Omental fat pad (tissue), 4 donors: ENCODE data around the gene CHST9. TPM values are rescaled to one million over a fixed set of nuclear protein-coding genes. Genes with fewer than 3 reads are reported as not detected.

Experiments used
- ATAC-seq: fragments of 150-250 bp; one replicate; pipeline ENCODE4 v1.9.1; 2016; ENCODE audit warnings: mild to moderate bottlenecking, moderate library complexity; ENCODE audit not compliant: low FRiP score
- DNase-seq: peaks from one replicate; pipeline ENCODE4 v3.0.0-alpha.2; 2019; ENCODE audit warnings: low spot score
- CTCF ChIP-seq, 3 donors: fragments of 450-650 bp; IDR thresholded peaks; one replicate each; pipeline ENCODE4 v1.5.1; 2016 to 2017; ENCODE audit warnings: antibody characterized with exemption in 3 of 3, mild to moderate bottlenecking in 3 of 3, moderate library complexity in 2 of 3
- total RNA-seq, 4 donors: library from RNA; depleted of rRNA; stranded (reverse); fragments of >200 nt; gene quantifications; one replicate each; pipeline ENCODE4 v1.1.0, GENCODE V29; 2016

The CHST9 gene
- total RNA-seq, 4 donors from 2014 or later, result under 0.01 TPM; not detected in 3

- ATAC-seq, result no peak
- TF ChIP-seq CTCF (IDR thresholded peaks at IDR 0.05), result no peak
Observed at GRCh38 chr18:26863921-26864497, 321.1 kb downstream of the CHST9 start.

DNA sequence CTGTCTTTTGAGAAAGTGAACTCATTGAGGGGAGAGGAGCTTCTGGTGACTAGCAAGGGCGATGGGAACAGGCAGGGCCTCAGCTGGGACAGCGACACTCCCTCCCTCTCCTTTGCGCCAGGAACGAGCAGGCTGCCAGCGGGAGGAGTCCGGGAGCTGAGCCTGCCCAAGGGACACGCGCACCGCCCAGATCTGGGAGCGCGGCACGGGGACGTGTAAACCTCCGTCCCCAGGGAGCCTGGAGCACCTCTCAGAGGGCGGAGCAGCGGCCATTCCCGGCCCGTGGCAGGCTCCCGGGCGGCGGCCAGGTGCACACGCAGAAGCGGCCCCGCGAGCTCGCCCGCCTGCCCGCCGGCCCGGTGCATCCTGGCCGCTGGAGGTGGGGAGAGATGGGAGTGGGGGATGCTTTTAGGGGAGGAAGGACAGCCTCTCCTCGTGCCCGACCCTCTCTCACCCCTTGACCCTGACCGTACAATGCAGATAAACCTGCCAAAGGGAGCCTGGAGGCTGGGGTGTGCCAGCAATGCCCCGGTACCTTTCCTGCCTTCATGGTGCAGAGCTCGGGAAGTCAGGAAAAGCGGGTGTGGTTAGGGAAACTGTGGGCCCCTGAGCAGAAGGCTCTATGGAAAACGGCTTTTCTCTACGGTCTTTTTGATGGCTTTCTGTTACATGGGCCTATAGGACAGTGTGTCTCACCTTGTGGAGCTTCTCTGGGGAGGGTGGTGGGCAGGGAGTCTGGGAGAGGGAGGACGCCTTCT, 321.8 kb downstream of the CHST9 start:
- TF ChIP-seq CTCF (IDR thresholded peaks at IDR 0.05), result no peak
- DNase-seq, result no peak
- no peak for ATAC-seq

More at GRCh38 chr18:26863921-26864497, 321.1 kb downstream of the CHST9 start:
- DNase-seq, result no peak

- no peak for ATAC-seq
- no peak for TF ChIP-seq CTCF (IDR thresholded peaks at IDR 0.05)
Observed at GRCh38 chr18:26862084-26862483, 323.0 kb downstream of the CHST9 start.

More at GRCh38 chr18:26862084-26862483, 323.0 kb downstream of the CHST9 start:
- no peak for DNase-seq
